ENCODE measurements around the gene CAB39.

Gene CAB39

DNA sequence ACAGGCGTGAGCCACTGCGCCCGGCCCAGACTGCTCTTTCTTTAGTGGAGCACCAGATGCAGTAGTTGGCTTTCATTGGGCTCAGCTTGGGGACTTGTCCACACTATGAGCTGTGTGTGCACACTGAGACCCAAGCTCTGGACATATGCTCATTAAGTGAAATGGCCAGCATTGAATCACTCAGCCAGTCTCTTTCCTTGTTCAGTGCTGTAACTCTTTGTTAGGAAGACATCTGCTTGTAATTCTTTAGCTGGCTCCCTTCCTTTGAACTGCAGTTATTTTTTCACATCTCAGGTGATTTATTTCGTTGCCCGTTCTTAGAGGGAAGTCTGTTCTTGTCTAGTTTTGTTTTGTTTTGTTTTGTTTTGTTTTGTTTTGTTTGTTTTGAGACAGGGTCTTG is 70.5 kb downstream of the CAB39 start:
- no peak for DNase-seq (ENCODE audit: low read depth in 2 of 2)

DNA sequence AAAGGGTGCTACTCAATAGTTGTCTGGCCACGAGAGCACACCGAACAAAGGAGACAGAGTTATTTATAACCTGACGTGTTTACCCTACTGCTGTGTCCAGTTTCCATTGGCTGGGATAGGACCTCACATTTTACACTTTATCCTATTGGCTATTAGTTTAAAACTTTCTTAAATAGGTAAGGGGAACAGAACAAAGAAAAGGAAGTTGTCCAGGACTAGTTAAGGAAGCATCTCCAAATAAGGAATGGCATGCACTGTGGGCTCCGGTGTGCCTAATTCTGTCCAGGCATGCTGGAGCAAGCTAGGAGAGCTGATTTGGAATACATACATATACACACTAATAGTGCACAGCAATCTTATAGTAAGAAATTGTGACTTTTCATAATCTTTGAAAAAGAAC is 72.2 kb downstream of the CAB39 start:
- DNase-seq (ENCODE audit: low read depth in 2 of 2): no peak

DNA sequence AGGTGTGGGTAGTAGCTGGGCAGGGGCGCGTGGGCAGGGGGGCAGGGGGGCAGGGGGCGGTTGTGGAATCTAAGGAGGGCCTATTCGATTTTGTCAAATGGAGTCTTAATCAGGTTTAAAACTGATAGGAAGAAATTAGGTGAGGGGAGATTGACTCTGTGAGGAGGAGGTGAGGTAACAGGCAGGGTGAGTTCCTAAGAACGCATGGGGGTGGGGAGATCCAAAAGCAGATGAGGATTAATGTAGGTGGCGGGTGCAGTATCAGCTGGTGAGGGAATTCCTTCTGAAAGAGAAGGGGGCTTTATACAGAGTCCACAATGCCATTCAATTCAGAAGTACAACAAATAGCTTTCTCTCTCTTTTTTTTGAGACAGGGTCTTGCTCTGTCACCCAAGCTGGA is 72.7 kb downstream of the CAB39 start:
- no peak for DNase-seq (ENCODE audit: low read depth in 2 of 2)

DNA sequence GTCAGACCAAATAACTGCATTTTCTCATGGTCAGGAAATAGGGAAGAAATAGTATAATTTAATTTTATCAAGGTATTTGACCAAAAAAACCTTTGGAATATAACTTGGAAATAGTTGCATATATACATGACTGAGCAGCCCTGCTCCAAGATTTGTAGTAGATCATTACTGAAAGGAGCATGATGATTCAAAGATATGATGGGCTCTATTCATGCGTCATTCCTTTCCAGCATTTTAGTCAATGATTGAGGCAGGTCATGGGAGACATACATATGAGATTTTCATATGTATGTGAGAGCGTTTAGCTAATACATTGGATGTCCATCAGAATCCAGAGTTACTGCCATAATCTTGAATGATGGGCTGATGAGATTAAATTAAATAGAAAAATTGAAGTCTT is 74.5 kb downstream of the CAB39 start:
- DNase-seq (ENCODE audit: low read depth in 2 of 2): no peak

DNA sequence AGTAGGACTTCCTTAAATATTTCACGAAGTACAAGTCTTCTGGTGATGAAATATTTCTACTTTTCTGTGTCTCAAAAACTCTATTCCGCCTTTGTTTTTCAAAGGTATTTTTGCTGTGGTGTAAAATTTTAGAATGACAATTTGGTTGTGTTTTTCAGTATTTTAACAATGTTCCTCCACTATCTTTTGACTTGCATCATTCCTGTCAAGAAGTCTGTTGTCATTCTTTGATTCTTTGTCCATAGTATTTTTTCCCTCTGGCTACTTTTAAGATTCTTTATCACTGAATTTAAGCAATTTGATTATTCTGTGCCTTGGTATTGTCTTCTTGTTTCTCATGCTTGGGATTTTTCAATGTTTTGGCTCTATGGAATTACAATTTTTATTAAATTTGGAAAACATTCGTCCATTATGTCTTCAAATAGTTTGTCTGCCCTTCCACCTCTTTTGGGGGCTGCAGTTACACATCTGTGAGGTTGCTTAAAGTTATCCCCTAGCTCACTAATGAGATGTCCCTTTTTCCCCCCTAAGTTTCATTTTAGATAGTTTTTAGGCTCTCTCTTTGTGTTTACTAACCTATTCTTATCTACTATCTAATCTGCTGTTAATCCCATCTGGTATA is 76.0 kb downstream of the CAB39 start:
- DNase-seq (ENCODE audit: low read depth in 2 of 2): no peak

DNA sequence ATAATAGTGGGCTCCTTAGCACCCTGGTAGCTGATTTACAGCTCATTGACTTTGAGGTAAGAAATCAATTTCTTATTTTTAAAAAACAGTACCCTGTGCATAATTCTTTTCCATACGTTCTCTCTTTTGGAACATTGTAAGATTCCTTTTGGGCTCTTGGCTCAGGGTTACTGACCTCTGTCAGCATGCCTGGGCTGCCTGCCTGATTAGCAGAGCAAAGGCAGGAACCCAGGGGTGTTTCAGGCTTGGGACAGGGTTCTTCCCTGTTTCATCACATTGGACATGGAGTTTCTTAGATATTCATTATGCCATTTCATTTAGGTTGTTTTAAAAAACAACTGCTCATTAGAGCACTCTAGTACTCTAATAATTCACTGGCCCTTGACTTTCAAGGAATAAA is 78.3 kb downstream of the CAB39 start:
- DNase-seq (ENCODE audit: low read depth in 2 of 2): no peak

DNA sequence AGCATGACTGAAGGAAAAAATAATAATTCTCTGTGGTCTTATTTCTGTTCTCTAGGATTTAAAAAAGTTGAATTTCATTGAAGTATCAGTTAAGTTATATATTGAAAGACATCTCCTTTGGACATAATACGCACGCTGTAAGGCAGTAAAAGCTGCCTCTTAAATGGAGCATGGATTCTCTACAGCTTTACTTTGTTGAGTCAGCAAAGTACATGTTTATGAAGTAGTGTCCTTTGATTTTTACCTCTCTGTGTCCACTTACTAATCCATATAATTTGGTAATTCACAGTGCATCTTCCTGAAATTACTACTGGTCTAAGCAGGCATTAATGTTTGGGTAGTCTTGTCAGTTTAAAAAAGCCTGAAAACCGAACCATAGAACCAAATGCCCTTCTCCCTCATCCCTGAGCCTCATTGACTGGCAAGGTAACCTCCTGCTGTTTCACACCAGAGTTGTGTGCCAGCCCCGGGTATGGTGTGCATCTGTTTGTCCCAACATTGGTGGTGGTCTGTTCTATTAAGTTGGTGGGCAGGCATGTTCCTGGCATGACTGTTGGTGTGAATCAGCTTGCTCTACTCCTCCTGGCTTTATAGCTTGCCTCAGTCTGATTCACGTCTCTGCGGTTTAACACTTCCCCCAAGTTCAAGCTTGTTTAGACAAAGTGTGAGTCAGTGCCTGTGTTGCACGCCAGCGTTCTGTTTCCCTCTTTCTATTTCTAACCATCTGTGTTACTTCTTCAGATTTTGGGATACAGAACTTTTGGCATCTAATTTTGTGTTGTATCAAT is 81.1 kb downstream of the CAB39 start:
- DNase-seq (ENCODE audit: low read depth in 2 of 2): peak; percentile 95

DNA sequence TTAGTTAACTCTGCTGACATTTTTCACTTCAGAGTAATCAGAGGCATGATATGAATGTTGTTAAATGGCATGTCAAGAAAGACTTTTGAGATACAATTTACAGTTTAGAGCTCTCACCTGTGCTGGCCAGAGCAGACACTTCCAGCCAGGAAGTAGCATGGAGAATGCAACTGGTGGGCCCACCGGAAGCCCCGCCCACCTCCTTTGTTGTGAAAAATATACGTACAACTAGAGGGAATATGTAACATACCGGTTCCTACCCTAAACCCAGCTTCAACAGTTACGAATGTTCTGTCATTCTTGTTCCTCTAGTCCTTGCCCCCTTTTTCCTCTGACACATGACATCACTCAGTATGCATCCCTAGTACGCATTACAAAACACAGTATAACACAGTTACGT is 81.9 kb downstream of the CAB39 start:
- DNase-seq (ENCODE audit: low read depth in 2 of 2): no peak

DNA sequence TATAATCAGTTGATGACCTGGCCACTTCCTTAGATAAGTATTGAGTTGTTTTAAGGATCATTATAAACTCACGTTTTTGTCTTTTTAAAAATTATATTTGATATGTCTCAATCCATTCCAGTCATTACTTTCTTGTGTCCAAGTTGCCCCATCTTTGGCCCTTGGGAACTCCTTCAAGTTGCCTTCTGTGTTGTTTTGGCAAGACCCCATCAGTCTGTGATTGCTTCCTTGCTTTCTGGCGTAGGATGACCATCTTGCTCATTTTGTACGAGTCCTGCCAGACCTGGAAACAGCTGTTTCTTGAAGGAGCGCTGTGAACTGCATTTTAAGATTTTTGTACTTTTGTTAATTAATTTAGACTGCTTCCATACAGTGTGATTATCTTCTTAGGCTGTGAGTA is 83.2 kb downstream of the CAB39 start:
- DNase-seq (ENCODE audit: low read depth in 2 of 2): no peak

DNA sequence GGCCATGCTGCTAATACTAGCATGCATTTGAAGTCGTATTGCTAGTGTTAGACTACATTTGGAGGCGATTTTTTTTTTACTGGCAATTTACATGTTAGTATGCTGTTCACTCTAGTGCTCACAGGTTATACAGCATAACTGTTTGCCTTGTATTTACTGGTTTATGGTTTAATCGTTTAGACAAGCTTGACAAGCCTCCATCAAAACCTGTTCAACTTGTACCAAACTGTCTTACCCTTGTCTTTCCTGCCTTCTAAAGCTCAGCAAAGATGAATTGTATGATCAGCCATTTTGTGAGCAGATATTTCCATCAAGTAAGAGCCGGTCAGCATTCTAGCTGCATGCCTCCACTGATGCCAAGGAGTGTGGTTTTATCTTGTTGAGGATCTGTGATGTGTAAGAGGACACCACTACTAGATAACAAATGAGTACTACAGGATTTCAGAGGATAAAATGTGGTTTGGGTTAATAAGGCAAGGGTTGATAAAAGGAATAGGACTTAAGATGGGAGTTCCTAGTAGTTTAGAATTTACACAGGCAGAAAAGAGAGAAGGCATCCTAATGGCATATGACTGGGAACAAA is 83.7 kb downstream of the CAB39 start:
- peak in 1 of 2 experiments; percentile 34 for DNase-seq (ENCODE audit: low read depth in 2 of 2)

DNA sequence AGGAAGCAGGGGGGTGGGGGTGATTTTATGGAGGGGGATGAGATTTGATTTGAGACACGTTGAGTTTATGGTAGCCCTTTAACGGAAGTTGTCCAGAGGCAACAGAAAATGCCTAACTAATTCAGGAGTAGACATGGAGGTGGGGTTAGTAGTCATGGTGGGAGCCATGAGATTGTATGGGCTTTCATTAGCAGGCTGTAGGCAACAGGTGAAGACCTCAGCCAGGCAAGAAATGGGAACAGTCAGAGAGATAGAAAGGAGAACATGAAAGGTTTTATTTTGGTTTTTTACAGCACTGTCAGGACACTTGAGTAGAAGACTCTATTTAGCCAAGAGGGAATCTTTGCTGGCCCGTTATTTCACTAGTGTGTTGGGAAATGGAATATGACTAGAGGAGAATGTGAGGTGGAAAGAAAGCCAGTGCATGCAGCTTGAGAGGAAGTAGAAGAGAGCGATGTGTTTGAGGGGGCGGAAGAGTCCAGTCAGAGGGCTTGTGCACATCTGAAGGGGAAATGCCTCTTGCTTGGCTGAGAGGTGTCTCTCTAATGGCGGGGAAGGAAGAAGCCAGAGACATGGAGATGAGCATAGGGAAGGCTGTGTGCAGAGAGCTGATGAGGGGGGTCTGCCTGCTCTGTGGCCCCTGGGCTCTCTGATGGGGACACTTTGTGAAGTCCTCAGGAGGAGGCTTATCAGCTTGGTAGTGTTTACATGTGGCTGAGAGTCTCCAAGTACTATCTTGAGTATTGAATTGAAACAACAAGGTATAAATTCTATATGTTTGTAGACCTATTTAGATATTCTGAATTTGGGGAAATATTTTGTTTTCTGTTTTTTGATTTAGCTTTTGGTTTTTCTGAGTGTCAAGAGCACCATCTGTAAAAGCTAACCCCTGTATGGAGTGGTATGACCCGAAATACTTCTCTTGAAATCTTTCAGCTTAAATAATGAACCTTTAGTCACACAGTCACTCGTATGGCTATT is 85.2 kb downstream of the CAB39 start:
- DNase-seq (ENCODE audit: low read depth in 2 of 2): no peak

DNA sequence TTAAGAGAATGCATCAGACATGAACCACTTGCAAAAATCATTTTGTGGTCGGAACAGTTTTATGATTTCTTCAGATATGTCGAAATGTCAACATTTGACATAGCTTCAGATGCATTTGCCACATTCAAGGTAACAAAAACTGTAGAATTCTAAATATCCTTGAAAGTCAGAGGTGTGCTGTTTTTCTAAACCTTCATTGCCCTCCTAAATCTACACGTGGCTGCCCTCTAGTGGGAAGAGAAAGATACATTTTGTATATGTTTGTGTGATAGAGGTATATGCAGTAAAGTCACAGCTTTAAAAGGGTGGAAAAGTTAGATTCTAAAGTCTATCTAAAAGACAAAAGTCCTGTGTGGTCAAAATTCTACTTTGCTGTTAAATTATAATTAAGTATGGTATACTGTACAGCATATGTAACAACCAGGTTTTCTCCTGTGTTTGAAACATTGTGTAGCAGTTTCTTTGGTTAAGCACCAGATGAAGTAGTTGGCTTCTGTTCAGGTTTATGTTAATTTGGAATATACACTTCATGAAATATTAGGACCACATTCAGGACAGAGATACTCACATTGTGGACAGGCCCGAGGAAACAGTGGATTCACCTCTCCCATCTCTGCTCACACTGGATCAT is 86.2 kb downstream of the CAB39 start:
- DNase-seq (ENCODE audit: low read depth in 2 of 2): peak in 1 of 2 experiments; percentile 19

DNA sequence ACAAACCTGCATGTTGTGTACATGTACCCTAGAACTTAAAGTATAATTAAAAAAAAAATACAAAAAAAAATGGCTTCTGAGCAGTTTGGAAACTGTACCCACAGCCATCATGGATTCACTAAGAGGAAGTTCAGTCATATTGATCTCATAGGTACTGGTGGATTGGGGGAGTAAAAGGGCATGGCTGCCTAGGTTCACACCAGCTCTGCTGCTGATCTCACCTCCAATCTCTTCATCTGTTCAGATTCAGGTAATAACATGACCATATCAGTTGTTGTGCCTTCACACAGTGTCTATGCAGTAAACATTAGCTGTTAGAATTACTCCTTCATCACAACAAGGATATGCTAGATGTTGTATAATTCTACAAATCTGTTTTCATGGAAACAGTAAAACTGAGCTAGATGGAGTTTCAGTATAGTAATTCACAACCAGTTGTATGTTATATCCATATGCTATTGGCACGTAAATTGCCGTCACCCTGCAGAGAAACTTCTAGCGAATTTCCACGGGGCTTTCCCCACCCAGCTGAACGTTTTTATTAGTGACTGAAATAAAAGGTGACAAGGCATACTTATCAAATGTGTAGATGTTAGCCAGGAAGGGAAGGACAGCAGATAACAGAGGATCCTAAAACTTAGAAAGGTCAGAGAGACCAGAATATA is 92.8 kb downstream of the CAB39 start:
- no peak for DNase-seq (ENCODE audit: low read depth in 2 of 2)

DNA sequence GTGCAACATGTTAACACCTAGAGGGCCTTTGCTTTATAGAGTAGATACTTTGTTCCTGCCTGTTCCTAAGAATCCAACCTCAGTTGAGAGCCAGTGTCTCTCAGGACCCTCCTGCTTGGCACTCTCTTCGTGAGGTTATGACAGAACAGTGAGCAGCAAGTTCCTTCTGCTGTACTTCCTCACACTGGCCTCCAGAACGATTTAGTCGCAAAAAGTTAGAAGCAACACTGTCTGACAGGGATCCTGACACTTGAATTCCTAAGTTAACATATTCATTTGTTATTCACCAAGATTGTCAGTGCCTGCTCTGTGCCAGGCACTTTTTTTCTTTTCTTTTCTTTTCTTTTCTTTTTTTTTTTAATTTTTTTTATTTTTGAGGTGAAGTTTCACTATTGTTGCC is 95.1 kb downstream of the CAB39 start:
- no peak for DNase-seq (ENCODE audit: low read depth in 2 of 2)

DNA sequence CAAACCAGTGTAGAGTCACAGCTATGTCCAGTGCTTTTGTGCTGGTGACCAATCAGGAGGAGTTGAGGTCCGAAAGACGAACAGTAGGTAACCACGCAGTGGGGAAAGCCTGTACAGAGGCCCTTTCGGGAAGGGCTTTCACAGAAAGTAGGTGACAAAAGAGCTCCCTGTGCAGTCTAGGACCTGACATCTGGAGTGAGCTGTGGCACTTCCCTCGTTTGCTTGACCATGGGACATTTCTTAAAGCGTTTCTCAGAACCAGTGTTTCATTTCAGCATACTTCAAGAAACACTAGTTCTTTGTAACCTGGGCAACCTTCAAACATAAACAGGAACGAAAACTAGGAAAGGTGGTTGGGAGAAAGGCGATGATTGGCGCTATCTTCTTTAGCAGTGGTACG is 96.4 kb downstream of the CAB39 start:
- no peak for DNase-seq (ENCODE audit: low read depth in 2 of 2)

DNA sequence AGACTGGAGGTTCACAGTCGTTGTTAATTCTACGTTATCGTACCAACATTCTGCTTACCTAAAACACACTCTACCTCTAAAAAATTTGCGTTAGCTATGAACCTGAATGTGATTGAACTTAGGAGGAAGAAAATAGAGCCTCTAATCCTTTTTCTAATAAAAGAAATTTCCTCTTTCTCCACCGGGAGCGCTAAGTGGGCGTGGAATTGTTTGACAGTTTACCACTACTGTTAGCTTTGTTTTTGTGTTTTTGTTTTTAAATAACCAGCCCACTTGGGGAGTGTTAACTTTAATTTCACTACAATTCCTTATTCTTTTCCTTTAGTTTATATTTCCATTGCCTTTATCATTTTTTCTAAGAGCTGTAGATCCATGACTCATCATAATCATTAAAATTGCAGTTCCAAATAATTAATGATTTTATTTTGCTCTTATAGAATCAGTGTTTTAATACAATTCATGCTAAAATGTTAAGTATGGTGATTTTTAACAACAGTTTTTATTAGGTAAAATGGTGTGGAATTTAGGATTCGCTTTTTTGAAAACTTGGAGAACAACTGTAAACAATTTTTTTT is 97.1 kb downstream of the CAB39 start:
- DNase-seq (ENCODE audit: low read depth in 2 of 2): no peak

DNA sequence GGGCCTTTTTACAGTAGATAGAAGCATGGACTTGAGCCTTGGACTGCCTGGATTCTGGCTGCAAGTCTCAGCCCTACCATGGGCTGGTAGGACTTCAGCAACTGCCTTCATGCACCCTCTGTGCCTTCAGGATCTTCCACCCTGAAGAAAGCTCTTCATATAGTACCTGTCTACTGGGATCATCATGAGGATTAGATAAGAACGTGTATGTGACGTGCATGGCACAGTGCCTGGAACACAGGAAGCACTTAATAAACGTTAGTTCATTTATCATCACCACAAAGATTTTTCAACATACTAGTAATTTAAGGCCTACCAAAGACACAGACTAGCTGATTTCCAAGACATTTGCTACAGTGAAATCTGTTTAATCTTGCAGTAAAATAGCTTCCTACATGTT is 98.9 kb downstream of the CAB39 start:
- DNase-seq (ENCODE audit: low read depth in 2 of 2): peak in 1 of 2 experiments; percentile 18

DNA sequence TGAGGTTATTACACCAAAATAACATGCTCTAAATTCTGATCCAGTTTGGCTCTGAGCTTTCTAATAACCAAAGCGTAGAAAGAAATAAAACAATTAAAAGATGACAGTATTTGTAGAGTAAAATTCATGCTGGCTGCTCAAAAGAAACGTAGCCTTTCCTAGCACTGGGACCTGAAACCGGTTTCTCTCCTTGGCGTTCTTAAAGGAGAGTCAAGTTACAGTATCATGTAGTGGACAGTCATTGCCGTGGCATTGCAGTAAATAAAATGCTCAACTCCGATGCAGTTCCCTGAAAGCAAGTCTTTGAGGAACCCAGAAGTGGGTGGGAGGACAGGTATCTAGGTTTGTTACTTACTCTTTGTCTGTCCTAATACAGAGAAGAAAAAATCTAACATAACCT is 99.4 kb downstream of the CAB39 start:
- DNase-seq (ENCODE audit: low read depth in 2 of 2): no peak

DNA sequence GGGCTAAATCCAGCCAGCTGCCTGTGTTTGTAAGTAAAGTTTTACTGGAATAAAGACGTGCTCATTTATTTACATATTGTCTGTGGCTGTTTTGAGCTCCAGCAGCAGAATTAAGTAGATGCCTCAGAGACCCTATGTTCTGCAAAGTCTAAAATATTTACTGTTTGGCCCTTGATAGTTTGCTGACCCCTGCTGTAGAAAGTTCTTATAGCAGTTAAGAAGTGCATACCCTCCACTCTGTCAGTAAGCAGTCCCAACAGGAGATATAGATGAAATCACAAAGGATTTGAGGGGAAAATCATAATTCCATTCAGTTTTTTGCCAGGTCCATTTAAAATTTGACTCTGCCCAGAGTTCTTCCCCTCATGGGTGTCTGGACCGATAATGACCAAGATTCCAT is 102.0 kb downstream of the CAB39 start:
- DNase-seq (ENCODE audit: low read depth in 2 of 2): no peak

DNA sequence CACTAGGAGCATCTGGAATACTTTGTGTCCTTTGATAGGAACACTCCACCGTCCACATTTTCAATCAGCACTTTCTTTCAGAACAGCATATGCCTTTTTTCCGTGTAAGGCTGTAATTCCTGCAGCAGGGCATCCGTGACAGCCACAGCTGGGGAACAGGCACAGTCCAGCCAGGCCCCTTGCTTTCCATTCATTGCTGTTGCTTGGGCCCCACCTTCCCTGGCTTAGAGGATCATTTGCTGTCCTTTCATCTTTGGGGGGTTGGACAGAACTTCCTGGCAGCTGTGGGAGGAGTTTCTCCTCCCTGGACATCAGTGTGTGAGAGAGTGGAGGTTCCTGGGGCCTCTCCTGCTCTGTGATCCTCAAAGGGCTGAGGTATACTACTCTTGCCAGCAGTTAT is 102.4 kb downstream of the CAB39 start:
- no peak for DNase-seq (ENCODE audit: low read depth in 2 of 2)

DNA sequence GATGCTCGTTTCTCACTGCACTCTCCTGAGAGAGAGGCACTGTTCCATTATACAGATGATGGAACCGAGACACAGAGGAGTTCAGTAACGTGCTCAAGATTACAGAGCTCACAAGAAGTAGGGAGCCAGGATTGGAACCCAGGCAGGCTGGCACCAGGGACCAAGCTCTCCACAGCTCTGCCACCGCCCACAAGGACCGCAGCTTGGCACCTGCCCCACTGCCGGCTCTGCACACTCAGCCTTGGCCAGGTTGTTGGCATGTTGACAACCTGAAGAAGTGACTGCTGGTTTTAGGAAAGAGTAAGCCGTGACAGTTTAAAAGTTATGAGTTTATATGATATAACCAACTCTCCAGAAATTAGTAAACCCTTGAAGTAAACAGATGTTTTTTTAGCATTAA is 104.1 kb downstream of the CAB39 start:
- DNase-seq (ENCODE audit: low read depth in 2 of 2): no peak
